HG02870 (cell line): ENCODE data around the gene PDE8A.
"Not testable (repeated sequence)": the region's sequence is repeated elsewhere in the genome, so short reads cannot be mapped to it uniquely, and the experiment has no call there.

Experiments used
- ATAC-seq: cut with Tn5 transposase; IDR thresholded peaks from one replicate; pipeline ENCODE4 v1.9.1; 2021; ENCODE audit warnings: mild to moderate bottlenecking, moderate library complexity; ENCODE audit not compliant: unreplicated experiment

Gene PDE8A

GRCh38 chr15:84987949-84988624 is 6.4 kb downstream of the PDE8A start:
- peak; percentile 40 for ATAC-seq

DNA sequence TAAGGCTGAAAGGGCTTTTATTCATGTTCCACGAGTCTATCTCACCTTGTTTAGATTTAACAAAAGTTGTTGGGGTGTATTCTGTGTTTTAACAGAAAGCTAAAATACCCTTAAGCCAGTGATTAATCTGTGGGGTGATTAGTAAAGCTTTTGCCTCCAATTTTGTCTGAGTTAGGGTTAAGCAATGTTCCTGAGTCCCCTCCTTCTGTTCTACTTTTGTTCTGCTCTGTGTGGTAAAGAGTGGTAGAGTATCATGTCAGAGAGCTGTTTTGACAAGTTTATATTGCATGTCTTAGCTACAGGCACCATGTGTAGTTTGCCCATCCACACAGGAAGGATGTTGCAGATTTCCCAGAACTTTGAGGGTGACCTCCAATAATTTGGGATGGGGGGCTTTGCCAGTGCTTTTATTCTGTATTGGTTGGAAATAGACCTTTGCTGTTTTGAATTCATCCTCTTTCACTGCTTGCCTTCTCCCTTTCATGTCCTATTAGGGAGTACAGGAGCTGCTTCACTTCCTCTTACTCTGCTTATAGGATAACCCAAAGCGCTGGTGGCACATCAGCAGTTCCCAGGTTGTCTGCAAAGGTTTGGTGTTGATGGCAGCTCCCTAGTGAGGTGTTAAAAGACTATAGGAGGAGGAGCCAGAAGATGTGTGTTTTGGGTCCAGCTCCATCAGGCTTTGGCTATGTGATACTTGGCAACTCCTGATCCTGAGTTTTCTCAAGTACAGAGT is 7.4 kb downstream of the PDE8A start:
- ATAC-seq, result no peak

DNA sequence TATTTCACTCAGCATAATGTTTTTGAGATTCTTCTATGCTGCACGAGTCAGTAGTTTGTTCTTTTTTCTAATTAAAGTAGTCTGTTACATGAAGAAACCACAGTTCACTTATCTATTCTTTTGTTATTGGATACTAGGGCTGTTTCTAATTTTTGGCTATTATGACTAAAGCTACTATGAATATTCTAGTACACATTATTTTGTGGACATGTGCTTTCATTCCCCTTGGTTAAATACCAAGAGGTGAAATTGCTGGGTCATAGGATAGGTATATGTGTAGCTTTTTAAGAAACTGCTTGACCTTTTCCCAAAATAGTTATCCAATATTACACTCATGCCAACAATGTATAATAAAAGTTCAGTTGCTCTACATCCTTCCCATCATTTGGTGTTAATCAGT is 8.9 kb downstream of the PDE8A start:
- no peak for ATAC-seq

DNA sequence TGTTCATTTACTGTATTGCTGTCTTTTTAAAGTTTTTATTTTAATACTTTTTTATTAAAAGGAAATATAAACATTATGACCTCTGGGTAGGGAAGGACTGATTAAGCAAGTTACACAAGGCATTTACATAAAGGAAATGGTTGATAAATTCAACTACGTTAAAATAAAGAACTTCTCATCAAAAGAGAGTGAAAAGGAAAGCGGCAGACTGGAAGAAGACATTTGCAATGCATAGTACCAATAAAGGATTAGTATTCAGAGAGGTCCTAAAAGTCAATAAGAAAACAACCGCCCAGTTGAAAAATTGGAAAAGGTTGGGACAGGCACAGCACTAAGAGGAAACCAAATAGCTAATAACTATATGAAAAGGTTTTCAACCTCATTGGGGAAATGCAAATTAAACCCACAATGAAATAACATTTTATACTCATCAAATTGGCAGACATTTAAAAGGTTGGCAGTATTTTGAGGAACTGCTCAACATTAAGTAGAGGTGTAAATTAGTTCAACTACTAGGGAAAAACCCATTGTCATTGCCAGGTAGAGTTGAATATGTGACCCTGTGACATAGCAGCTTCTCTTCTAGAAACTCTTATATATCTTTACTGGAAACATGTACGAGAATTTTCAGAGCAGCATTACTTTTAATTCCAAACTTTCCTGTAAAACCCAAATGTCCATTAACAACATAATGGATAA is 9.5 kb downstream of the PDE8A start:
- no peak for ATAC-seq

- no peak for ATAC-seq
Measured at GRCh38 chr15:84992157-84992944, 10.7 kb downstream of the PDE8A start.

DNA sequence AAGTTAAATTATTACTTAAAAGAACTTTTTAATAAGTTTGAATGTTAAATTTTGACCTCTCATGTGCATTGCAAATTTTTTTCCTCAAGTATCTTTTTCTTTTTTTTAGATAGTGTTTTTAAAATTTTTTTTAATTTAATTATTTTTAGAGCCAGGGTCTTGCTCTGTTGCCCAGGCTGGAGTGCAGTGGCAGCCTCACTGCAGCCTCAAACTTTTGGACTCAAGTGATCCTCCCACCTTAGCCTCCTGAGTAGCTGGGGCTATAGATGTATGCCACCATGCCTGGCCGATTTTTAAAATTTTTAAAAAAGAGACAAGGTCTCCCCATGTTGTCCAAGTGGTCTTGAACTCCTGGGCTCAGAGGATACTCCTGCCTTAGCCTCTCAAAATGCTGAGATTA is 14.4 kb downstream of the PDE8A start:
- ATAC-seq, result no peak

DNA sequence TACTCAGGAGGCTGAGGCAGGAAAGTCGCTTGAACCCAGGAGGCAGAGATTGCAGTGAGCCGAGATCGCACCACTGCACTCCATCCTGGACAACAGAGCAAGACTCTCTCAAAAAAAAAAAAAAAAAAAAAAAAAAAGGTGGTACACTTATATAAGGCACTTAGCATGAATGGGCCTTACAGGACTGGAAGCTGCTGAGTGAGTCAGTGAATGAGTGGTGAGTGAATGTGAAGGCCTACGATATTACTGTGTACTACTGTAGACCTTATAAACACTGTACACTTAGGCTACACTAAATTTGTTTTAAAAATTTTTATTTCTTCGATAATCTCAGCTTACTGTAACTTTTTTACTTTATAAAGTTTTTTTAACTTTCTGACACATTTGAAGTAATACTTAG is 15.1 kb downstream of the PDE8A start:
- ATAC-seq, result not testable (repeated sequence)

DNA sequence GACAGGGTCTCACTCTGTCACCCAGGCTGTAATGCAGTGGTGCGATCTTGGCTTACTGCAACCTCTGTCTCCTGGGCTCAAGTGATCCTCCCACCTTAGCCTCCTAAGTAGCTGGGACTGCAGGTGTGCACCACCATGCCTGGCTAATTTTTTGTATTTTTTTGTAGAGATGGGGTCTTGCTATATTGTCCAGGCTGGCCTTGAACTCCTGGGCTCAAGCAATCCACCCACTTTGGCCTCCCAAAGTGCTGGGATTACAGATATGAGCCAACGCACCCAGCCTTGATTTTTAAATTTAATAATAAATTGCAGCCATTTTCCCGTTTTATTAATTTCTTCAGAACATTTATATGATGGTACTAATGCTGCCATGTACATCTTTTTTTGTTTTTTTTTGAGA is 15.6 kb downstream of the PDE8A start:
- not testable (repeated sequence) for ATAC-seq

- ATAC-seq, result no peak
Measured at GRCh38 chr15:85000189-85000864, 18.7 kb downstream of the PDE8A start.

GRCh38 chr15:85000937-85001336 is 19.3 kb downstream of the PDE8A start:
- ATAC-seq, result no peak

DNA sequence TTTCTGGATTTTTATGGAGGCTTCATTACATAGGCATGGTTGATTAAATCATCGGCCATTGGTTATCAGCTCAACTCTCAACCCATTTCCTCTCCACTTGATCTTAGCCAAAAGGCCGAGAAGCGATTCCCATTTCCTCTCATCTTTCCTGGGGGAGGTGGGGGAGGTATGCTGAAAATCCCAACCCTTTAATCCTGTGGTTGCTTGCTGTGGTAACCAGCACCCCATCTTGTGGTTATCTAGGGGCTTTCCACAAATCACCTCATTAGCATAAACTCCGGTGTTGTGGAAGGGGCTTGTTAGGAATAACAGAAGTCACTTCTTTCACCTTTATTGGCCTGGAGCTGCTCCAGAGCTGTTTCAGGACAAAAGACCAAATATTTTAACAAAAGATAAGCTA is 20.9 kb downstream of the PDE8A start:
- no peak for ATAC-seq

DNA sequence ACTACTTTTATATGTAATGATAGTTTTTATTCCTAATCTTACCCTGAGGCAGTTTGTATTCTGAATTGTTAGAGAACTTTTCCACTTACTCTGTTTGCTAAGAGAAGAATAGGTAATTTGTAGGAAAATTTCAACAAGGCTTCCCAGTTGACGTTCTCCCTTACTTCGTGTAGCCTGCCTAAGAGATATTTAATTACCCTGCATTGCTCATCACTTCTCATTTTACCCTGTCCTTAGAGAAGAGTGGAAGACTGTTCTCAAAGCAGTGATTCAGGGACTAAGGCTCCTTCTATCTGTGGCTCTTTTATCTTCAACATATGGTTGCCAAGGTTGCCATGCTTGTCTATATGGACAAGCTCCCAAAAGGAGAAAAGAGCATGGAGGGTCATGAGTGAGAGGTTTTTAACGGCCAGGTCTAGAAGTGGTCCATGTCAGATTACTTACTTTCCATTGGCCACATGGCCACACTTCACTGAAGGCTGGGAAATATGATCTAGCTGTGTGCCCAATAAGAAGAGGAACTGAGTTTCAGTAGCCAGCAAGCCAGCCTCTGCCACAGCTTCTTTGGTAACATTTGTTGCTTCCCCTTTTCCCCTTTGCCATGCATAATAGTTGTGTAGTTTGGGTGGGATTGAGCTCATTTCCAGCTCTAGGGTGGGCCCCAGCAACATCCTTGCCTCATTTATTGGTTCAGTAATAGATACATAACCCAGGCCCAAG is 22.1 kb downstream of the PDE8A start:
- no peak for ATAC-seq

DNA sequence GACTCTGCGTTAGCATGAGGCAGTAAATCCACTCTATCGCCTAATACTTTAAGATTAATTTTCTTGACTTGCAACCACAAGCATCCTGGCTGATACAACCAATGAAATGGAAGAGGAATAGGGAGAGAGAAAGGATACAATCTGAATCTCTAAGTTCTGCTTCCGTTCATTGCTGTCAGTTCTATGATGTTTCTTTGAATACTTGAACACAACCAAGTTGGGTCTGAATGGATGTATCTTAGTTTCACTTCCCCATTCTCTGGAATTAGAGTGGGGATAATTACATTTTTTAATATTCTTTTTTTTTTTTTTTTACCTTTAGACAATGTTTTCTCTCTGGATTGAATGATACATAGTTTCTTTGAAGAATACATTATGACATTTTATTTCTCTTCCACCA is 22.9 kb downstream of the PDE8A start:
- no peak for ATAC-seq

DNA sequence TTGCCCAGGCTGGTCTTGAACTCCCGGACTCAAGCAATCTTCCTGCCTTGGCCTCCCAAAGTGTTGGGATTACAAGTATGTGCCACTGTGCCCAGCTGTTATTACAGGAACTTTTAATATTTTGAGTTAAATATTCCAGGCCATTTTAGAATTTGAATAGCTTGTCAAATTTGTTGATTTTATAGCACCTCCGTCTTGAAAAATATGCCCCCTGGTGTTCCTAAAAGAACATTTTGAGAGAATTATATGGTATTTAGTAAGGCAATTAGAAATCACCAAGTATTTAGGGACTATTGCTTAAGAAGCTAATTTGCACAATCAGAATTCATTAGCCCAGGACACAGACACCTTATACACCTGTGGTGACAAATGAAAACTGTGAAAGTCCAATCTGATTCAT is 23.7 kb downstream of the PDE8A start:
- no peak for ATAC-seq

- no peak for ATAC-seq
Measured at GRCh38 chr15:85005746-85006145, 24.1 kb downstream of the PDE8A start.

GRCh38 chr15:85006201-85006600 is 24.5 kb downstream of the PDE8A start:
- no peak for ATAC-seq

- ATAC-seq, result no peak
Measured at GRCh38 chr15:85006655-85007054, 25.0 kb downstream of the PDE8A start.

DNA sequence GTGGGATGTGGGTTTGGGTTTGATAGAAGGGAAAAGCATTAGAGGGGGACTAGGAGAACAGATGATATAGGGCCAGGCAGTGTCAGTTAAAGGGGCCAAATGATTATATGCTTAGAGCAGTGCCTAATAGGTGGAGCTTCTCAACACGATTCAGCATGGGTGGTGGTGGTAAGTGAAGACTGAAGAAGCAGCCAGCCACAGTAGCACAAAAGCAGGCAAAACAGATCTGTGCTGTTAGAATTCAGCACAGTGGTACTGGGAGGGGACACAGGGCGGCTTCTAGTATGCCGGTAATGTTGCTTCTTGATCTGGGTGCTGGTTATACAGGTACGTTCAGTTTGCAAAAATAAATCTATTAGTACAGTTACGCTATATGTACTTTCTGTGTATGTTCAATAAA is 25.5 kb downstream of the PDE8A start:
- ATAC-seq, result no peak

DNA sequence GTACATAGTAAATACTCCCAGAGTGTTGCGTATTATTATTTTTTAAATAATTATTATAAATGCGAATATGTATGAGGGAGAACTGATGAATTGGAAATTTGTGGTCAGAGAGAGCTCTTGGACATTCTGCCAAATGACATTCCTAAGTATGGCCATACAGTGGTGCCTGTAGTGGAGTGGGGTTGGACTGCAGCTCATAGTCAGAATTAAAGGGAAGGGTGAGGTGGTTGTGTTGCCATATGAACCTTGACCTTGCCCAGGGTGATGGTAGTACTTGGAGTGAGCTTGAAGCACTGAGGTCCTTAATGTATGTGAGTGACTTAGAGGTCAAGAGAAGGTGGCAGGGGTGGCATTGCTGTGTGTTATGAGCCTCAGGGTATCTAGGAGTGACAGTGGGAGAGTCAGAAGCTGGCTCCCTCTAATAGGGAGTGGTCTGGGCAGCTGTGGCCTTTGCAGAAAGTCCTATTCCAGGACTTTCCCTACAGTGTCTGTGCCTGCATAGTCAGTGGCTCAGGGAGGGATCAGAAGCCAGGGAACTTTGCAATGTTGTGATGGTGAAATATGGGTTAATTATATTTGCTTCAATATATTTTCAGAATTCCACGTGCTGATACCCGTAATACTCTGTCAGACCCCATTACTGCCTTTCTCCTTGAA is 26.2 kb downstream of the PDE8A start:
- no peak for ATAC-seq
